Mammary epithelial cell (primary cell): ENCODE measurements around the gene CPXM2.

Experiments used
- EZH2 ChIP-seq: IDR thresholded peaks from 2 replicates; pipeline ENCODE4 v1.6.1; 2012; ENCODE audit warnings: low read length, inconsistent platforms, borderline replicate concordance
- TF ChIP-seq, protein P1 (sequence below), 2 donors: IDR thresholded peaks in 1 of 2; conservative IDR thresholded peaks in 1 of 2; 2 replicates each; pipeline ENCODE4 v1.5.1; 2011 to 2012; ENCODE audit warnings: inconsistent platforms in 2 of 2, low read length in 2 of 2, mild to moderate bottlenecking in 2 of 2, control low read depth in 1 of 2, low read depth in 1 of 2; ENCODE audit not compliant: insufficient read depth in 1 of 2; ENCODE audit errors: extremely low read depth in 1 of 2

GRCh38 chr10:123786896-123787295, 104.7 kb downstream of the CPXM2 start:
- TF ChIP-seq, protein P1, sequence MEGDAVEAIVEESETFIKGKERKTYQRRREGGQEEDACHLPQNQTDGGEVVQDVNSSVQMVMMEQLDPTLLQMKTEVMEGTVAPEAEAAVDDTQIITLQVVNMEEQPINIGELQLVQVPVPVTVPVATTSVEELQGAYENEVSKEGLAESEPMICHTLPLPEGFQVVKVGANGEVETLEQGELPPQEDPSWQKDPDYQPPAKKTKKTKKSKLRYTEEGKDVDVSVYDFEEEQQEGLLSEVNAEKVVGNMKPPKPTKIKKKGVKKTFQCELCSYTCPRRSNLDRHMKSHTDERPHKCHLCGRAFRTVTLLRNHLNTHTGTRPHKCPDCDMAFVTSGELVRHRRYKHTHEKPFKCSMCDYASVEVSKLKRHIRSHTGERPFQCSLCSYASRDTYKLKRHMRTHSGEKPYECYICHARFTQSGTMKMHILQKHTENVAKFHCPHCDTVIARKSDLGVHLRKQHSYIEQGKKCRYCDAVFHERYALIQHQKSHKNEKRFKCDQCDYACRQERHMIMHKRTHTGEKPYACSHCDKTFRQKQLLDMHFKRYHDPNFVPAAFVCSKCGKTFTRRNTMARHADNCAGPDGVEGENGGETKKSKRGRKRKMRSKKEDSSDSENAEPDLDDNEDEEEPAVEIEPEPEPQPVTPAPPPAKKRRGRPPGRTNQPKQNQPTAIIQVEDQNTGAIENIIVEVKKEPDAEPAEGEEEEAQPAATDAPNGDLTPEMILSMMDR (conservative IDR thresholded peaks at IDR 0.05 in 1 of 2, IDR thresholded peaks at IDR 0.05 in 1 of 2; ENCODE audit: extremely low read depth in 1 of 2, insufficient read depth in 1 of 2, low read depth in 1 of 2, low read length in 2 of 2), result no peak
- TF ChIP-seq EZH2, result no peak
